GM12873 (cell line): Measurements from ENCODE around the gene SEMA4D.

ENCODE experiments used
- CTCF ChIP-seq: IDR thresholded peaks from 2 replicates; pipeline ENCODE4 v1.5.1; 2012; ENCODE audit warnings: low read depth, mild to moderate bottlenecking, moderate library complexity, low read length, control low read depth; ENCODE audit not compliant: insufficient read depth; ENCODE audit errors: missing control alignments

Gene SEMA4D

DNA sequence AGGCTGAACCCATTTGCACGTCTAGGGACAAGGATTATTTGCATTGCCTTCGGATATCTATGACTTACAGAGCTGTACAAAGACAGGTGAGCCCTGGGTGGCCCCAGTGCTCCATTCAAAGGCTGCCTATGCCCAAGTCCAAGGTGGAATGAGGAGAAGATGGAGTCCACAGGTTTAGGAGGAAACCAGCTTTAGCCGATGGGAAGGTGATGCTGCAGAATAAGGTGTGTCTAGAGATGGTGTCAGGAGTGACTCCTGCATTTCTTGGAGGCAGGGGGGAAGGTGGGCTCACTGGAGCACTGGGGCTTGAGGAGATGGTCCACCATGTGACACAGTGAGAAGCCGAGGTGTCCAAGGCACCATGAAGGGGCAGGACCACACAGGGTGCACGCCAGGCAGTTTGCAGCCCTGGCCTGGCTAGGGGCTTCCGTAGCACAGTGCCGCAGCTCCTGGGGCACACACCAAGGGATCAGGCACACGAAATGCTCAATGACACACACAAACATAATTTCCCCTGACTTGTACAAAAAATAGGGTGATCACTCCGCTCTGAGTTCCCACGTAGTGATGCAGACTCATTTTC lies 32.1 kb downstream of the SEMA4D start:
- TF ChIP-seq CTCF, result no peak

DNA sequence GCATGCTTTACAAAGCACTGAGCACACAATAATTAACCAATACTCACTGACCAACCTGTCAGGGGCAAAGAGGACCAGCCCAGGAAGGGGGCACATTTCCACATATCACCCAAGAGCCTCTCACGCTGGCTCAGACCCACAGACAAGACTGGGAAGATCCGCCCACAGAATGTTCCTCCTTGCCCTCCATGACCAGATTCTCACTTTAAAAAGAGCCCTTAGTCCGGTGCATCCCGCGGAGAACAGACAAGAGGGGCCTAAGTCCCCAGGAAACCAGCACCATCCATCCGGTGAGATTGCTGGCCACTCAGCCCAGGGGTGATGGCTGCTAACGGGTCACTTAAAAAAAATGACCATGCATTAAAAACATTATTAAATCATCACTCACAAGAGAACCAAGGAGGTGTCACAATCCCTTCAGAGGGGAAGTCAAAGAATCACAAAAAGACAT lies 32.9 kb downstream of the SEMA4D start:
- TF ChIP-seq CTCF, result no peak

GRCh38 chr9:89464300-89464901 lies 33.5 kb downstream of the SEMA4D start:
- TF ChIP-seq CTCF, result no peak

DNA sequence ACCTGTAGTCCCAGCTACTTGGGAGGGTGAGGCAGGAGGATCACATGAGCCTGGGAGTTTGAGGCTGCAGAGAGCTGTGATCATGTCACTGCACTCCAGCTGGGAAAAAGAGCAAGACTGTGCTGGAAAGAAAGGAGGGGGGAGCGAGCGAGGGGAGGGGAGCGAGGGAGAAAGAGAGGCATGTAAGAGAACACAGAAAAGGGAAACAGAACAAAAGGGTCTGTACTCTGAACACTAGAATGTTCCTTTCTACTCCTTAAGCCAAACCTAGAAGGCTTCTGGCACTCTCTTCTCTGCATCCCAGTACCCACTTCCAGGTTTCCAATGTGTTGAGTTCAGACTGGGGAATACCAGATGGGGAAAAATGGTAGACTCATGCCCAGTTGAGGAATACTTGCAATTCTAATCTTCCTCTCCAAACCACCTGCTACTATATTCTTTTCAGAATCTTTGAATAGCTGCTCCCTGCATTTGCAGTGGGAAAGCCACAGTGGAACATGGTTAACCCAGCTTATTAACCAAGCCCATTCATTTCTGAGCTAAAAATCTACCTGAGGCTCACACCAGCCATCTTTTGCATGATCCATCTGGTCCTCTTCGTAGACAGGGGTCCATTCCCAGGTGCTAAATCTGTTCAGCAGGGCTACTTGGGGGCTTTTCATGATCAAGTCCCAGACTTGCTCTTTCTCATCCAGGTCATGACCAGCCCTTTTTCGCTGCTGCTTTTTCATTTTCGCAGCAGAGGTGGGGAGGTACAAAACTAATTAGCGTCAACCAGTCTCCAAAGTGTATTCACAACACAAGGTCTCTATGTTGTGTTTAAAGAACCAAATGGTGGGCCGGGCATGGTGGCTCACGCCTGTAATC lies 34.9 kb downstream of the SEMA4D start:
- TF ChIP-seq CTCF, result no peak

- TF ChIP-seq CTCF, result no peak
Observed at GRCh38 chr9:89462199-89462598, 35.7 kb downstream of the SEMA4D start.

GRCh38 chr9:89461265-89461664 lies 36.6 kb downstream of the SEMA4D start:
- no peak for TF ChIP-seq CTCF

GRCh38 chr9:89460551-89460950 lies 37.4 kb downstream of the SEMA4D start:
- TF ChIP-seq CTCF, result no peak
